Natural killer cell (primary cell): ENCODE results near the gene RGMA. TPM values are rescaled to one million over a fixed set of nuclear protein-coding genes. Genes with fewer than 3 reads are reported as not detected.

Experiments
- ATAC-seq, 3 donors: fragments of 150-1000 bp in 2 of 3; fragments of 200-7000 bp in 1 of 3; cut with Tn5 transposase; 1 replicate in 1 of 3; 2 replicates in 2 of 3; pipeline ENCODE4 v1.10.0; 2021; ENCODE audit warnings: mild to moderate bottlenecking in 2 of 3, moderate library complexity in 2 of 3
- DNase-seq, 2 donors: peaks; one replicate each; pipeline versions ENCODE4 v3.0.0 to v3.0.0-alpha.2; 2013 to 2021; ENCODE audit warnings: mixed read lengths in 1 of 2
- H3K27ac ChIP-seq: one replicate; pipeline ENCODE4 v1.5.1; 2013; ENCODE audit warnings: mild to moderate bottlenecking, low read length
- H3K27me3 ChIP-seq: one replicate; pipeline ENCODE4 v1.6.1; 2013; ENCODE audit warnings: low read length; ENCODE audit not compliant: control insufficient read depth, insufficient read depth
- H3K36me3 ChIP-seq: one replicate; pipeline ENCODE4 v1.6.1; 2013; ENCODE audit warnings: low read length; ENCODE audit not compliant: control insufficient read depth, insufficient read depth
- H3K4me1 ChIP-seq: one replicate; pipeline ENCODE4 v1.6.1; 2013; ENCODE audit warnings: low read length; ENCODE audit not compliant: control insufficient read depth, insufficient read depth
- H3K4me3 ChIP-seq: one replicate; pipeline ENCODE4 v1.5.1; 2013; ENCODE audit warnings: low read length
- H3K9me3 ChIP-seq: one replicate; pipeline ENCODE4 v1.6.1; 2013; ENCODE audit warnings: low read length; ENCODE audit not compliant: control insufficient read depth, insufficient read depth
- H3K27ac Mint-ChIP-seq, 2 donors: one replicate each; pipeline ENCODE4 v1.8.0; 2022; ENCODE audit warnings: mild to moderate bottlenecking in 2 of 2, mixed read lengths in 2 of 2, moderate library complexity in 1 of 2
- H3K27me3 Mint-ChIP-seq, 2 donors: one replicate each; pipeline ENCODE4 v1.8.0; 2022; ENCODE audit warnings: low read depth in 2 of 2, mixed read lengths in 2 of 2
- H3K36me3 Mint-ChIP-seq: one replicate; pipeline ENCODE4 v1.8.0; 2022; ENCODE audit warnings: mixed read lengths
- H3K4me1 Mint-ChIP-seq, 2 donors: one replicate each; pipeline ENCODE4 v1.8.0; 2022; ENCODE audit warnings: mixed read lengths in 2 of 2
- H3K4me3 Mint-ChIP-seq: one replicate; pipeline ENCODE4 v1.8.0; 2022; ENCODE audit warnings: mild to moderate bottlenecking, moderate library complexity, mixed read lengths
- H3K9me3 Mint-ChIP-seq, 2 donors: one replicate each; pipeline ENCODE4 v1.8.0; 2022; ENCODE audit warnings: mixed read lengths in 2 of 2
- WGBS: methylation state at CpG from one replicate; pipeline ENCODE4 v1.1.7; 2013; ENCODE audit warnings: missing lambda C conversion rate; ENCODE audit not compliant: insufficient coverage; 5-methylcytosine and 5-hydroxymethylcytosine counted together
- intact Hi-C: fragments of 100-400 bp; cut with micrococcal nuclease; formaldehyde crosslinking; loops from one replicate; pipeline ENCODE4 v1.14.2; 2022
- total RNA-seq, 4 donors: library from RNA; stranded (reverse); fragments of 120-200 nt in 1 of 4; gene quantifications; one replicate each; pipeline versions ENCODE4 v1.2.3 to v1.2.4, GENCODE V29; 2013 to 2022
- TF ChIP-seq, protein P1 (sequence below): fragments of 200-600 bp; IDR thresholded peaks from one replicate; pipeline ENCODE4 v1.8.0; 2022; ENCODE audit warnings: antibody characterized with exemption

RGMA gene
- total RNA-seq, 3 donors from 2014 or later (not counting 1 experiment from before 2014, with no cell fraction given) = not detected

DNA sequence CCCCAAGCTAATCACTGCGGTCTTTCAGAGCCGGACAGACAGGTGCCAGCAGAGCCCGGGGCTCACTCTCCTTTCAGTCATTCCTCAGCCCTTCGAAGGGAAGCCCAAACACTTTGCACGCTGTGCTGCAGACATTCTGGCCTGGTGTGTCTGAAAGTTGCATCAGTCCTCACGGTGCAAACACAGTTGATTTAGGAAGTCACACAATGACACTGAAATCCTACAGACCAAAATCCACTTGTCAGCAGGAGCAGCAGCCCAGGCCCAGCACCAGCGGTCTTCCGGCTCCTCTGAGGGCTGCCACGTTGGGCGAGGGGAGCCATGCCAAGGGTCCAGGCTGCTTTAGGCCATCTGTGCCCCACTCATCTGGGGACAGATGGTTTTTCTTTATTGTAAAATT is 61.6 kb downstream of the RGMA start:
- intact Hi-C loops = no loop called here
- Histone ChIP-seq H3K9me3 (no peaks in the 10 kb centered on the region), H3K36me3 (peaks cover 42% of the 10 kb centered on the region), H3K27me3 (no peaks in the 10 kb centered on the region), H3K27ac (no peak overlapping the region), H3K4me3 (no peak overlapping the region), H3K4me1 (peaks cover 36% of the 10 kb centered on the region)
- TF ChIP-seq, protein P1, sequence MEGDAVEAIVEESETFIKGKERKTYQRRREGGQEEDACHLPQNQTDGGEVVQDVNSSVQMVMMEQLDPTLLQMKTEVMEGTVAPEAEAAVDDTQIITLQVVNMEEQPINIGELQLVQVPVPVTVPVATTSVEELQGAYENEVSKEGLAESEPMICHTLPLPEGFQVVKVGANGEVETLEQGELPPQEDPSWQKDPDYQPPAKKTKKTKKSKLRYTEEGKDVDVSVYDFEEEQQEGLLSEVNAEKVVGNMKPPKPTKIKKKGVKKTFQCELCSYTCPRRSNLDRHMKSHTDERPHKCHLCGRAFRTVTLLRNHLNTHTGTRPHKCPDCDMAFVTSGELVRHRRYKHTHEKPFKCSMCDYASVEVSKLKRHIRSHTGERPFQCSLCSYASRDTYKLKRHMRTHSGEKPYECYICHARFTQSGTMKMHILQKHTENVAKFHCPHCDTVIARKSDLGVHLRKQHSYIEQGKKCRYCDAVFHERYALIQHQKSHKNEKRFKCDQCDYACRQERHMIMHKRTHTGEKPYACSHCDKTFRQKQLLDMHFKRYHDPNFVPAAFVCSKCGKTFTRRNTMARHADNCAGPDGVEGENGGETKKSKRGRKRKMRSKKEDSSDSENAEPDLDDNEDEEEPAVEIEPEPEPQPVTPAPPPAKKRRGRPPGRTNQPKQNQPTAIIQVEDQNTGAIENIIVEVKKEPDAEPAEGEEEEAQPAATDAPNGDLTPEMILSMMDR = no peak
- Mint-ChIP-seq H3K27me3 (no peaks in the 10 kb centered on the region), H3K9me3 (no peaks in the 10 kb centered on the region), H3K4me3 (no peak overlapping the region), H3K27ac (peak overlapping the region; percentile 60 to 86), H3K4me1 (peaks cover 50 to 68% of the 10 kb centered on the region in 2 donors), H3K36me3 (peaks cover 21% of the 10 kb centered on the region)
- DNase-seq (no peak), ATAC-seq (no peak)
- 92% methylated on average over 10 of the region's 10 CpGs for WGBS

DNA sequence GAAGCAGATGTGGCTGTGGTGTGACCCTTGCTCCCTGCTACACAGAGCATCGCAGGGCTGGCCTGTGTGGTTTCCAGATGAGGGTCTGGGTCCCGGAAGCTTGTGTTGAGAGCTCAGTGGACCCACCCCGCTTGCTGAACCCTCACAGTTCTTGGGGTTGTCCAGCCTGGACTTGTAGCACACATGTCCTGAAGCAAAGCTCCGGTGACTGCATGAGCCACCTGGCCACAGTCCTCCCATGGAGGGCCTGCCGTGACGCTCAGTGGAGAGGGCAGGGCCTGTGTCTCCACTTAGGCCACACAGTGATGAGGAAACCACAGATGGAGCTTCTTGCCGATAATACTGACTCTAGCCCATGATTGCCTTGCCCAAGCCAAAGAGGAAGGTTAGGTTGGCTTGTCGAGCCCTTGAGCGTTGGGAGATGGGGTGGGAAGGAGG is 62.6 kb downstream of the RGMA start:
- H3K27me3 Mint-ChIP-seq = no peaks in the 10 kb centered on the region
- no peaks in the 10 kb centered on the region for H3K9me3 ChIP-seq
- ATAC-seq (no peak), DNase-seq (no peak)
- intact Hi-C loops = no loop called here
- 75% methylated on average over 9 of the region's 9 CpGs for WGBS
- peaks cover 52% of the 10 kb centered on the region for H3K36me3 ChIP-seq
- H3K9me3 Mint-ChIP-seq = no peaks in the 10 kb centered on the region
- peaks cover 28% of the 10 kb centered on the region for H3K36me3 Mint-ChIP-seq
- H3K27ac Mint-ChIP-seq = peak overlapping the region; percentile 60 to 86
- peaks cover 36% of the 10 kb centered on the region for H3K4me1 ChIP-seq
- no peak overlapping the region for H3K4me3 ChIP-seq
- H3K27ac ChIP-seq = no peak overlapping the region
- peak overlapping the region; percentile 31 for H3K4me3 Mint-ChIP-seq
- H3K27me3 ChIP-seq = no peaks in the 10 kb centered on the region
- H3K4me1 Mint-ChIP-seq = peaks cover 57 to 77% of the 10 kb centered on the region in 2 donors
- TF ChIP-seq, protein P1 = no peak

DNA sequence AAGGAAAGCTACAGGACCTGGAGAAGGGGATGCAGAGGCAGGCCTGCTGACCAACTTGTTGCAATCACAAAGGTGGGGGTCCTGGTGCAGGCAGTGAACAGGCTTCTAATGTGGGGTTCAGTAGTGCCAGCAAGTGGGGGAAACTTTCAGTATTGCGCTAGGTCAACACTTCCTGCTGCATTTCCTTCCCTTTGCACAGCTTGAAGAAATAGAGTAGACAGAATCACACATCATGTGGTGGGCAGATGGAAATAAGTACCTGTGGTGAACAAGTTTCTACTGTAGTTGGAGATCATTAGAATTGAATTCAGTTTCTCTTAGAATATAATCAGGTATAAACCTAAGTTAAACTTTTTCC is 63.4 kb downstream of the RGMA start:
- peaks cover 32% of the 10 kb centered on the region for H3K4me1 ChIP-seq
- TF ChIP-seq, protein P1 = no peak
- Mint-ChIP-seq H3K27ac (peak overlapping the region; percentile 60 to 86), H3K27me3 (no peaks in the 10 kb centered on the region), H3K4me3 (peak overlapping the region; percentile 55), H3K36me3 (peaks cover 33% of the 10 kb centered on the region), H3K4me1 (peaks cover 61 to 74% of the 10 kb centered on the region in 2 donors), H3K9me3 (no peaks in the 10 kb centered on the region)
- ATAC-seq = peak; percentile 29 to 72 (median 64)
- 9% methylated on average over 1 of the region's 1 CpG for WGBS
- no peak overlapping the region for H3K27ac ChIP-seq
- peak in 1 of 2 donors; percentile 27 for DNase-seq
- H3K27me3 ChIP-seq = no peaks in the 10 kb centered on the region
- no peak overlapping the region for H3K4me3 ChIP-seq
- no peaks in the 10 kb centered on the region for H3K9me3 ChIP-seq
- intact Hi-C loops = no loop called here
- H3K36me3 ChIP-seq = peaks cover 60% of the 10 kb centered on the region
